Measurements from ENCODE around the gene NLGN4Y.

- TF ChIP-seq NRF1 (IDR thresholded peaks at IDR 0.05; ENCODE audit: low read depth, low read length) (no peak), TAF1 (IDR thresholded peaks at IDR 0.05; ENCODE audit: borderline replicate concordance, low read depth, low read length) (no peak), FOXM1 (IDR thresholded peaks at IDR 0.05; ENCODE audit: low read depth) (no peak), POLR2AphosphoS5 (IDR thresholded peaks at IDR 0.05; ENCODE audit: low read depth, low read length) (no peak), CTCF (IDR thresholded peaks at IDR 0.05) (no peak), NFIC (IDR thresholded peaks at IDR 0.05; ENCODE audit: borderline replicate concordance) (no peak), REST (IDR thresholded peaks at IDR 0.05; ENCODE audit: low read depth, low read length) (no peak), TCF12 (IDR thresholded peaks at IDR 0.05) (no peak), FOSL2 (IDR thresholded peaks at IDR 0.05; ENCODE audit: borderline replicate concordance, low read depth) (no peak), RAD21 (IDR thresholded peaks at IDR 0.05; ENCODE audit: low read length) (no peak), PBX3 (IDR thresholded peaks at IDR 0.05) (no peak), RCOR1 (IDR thresholded peaks at IDR 0.05; ENCODE audit: low read length) (no peak)
Measured at GRCh38 chrY:14618513-14618912, 94.2 kb downstream of the NLGN4Y start.
